A673 (cell line): Measurements from ENCODE around the gene MYH1. TPM values are rescaled to one million over a fixed set of nuclear protein-coding genes. Genes with fewer than 3 reads are reported as not detected.

Experiments
- BruUV-seq: library from RNA; stranded (reverse); fragments of 400-500 nt; replicated peaks from 2 replicates; lab custom pipeline; 2021; lab: Mats Ljungman, UMichigan
- CTCF ChIA-PET: fragments of 300-600 bp; sonication (Branson Sonifier 250); formaldehyde crosslinking; loops from one replicate; lab custom pipeline; 2022; ENCODE audit warnings: antibody characterized with exemption; lab: Charles Lee
- POLR2A ChIA-PET: fragments of 300-600 bp; sonication (Branson Sonifier 250); formaldehyde crosslinking; loops from one replicate; lab custom pipeline; 2022; ENCODE audit warnings: antibody characterized with exemption; ENCODE audit not compliant: low non-redundant PET; lab: Charles Lee
- DNase-seq: peaks from one replicate; pipeline ENCODE4 v3.0.0-alpha.2; 2015; ENCODE audit warnings: low spot score
- H3K27ac ChIP-seq: fragments of 200-600 bp; sonication (generic); 2 replicates; pipeline ENCODE4 v1.5.1; 2016; ENCODE audit warnings: mixed run types, low read depth, mild to moderate bottlenecking, mixed read lengths, antibody characterized with exemption, low read length; ENCODE audit not compliant: poor library complexity, severe bottlenecking
- H3K27me3 ChIP-seq: fragments of 200-600 bp; sonication (generic); replicated peaks from 2 replicates; pipeline ENCODE4 v1.6.1; 2017; ENCODE audit warnings: mixed run types, low read depth, mild to moderate bottlenecking, mixed read lengths, antibody characterized with exemption, low read length; ENCODE audit not compliant: insufficient read depth, poor library complexity
- H3K36me3 ChIP-seq: fragments of 200-600 bp; sonication (generic); 2 replicates; pipeline ENCODE4 v1.6.1; 2016; ENCODE audit warnings: mixed run types, mild to moderate bottlenecking, mixed read lengths, antibody characterized with exemption, low read length; ENCODE audit not compliant: insufficient read depth, poor library complexity, severe bottlenecking
- H3K4me1 ChIP-seq: fragments of 200-600 bp; sonication (generic); 2 replicates; pipeline ENCODE4 v1.6.1; 2017; ENCODE audit warnings: mixed run types, mild to moderate bottlenecking, mixed read lengths, antibody characterized with exemption, low read length; ENCODE audit not compliant: insufficient read depth, poor library complexity, severe bottlenecking
- H3K4me3 ChIP-seq: fragments of 200-600 bp; sonication (generic); 2 replicates; pipeline ENCODE4 v1.5.1; 2016; ENCODE audit warnings: low read depth, mixed run types, mild to moderate bottlenecking, mixed read lengths, low read length; ENCODE audit not compliant: poor library complexity, severe bottlenecking
- H3K9me3 ChIP-seq: fragments of 200-600 bp; sonication (generic); 2 replicates; pipeline ENCODE4 v1.6.1; 2016; ENCODE audit warnings: mixed run types, low read depth, mild to moderate bottlenecking, mixed read lengths, antibody characterized with exemption, low read length; ENCODE audit not compliant: poor library complexity, severe bottlenecking
- CTCF ChIP-seq: fragments of 300-800, 200-600 bp; sonication (generic); conservative IDR thresholded peaks from 2 replicates; pipeline ENCODE4 v1.5.1; 2017; ENCODE audit warnings: low read depth, mild to moderate bottlenecking, antibody characterized with exemption, low read length, moderate library complexity, mixed read lengths
- EZH2 ChIP-seq: fragments of 200-600 bp; sonication (generic); IDR thresholded peaks from 2 replicates; pipeline ENCODE4 v1.6.1; 2017; ENCODE audit warnings: borderline replicate concordance, low read depth, mild to moderate bottlenecking, mixed read lengths, antibody characterized with exemption, low read length; ENCODE audit not compliant: poor library complexity, severe bottlenecking
- intact Hi-C: fragments of 100-400 bp; cut with micrococcal nuclease; formaldehyde crosslinking; loops from one replicate; pipeline ENCODE4 v1.10.0; 2022; ENCODE audit not compliant: unreplicated experiment
- total RNA-seq: library from RNA; stranded (reverse); gene quantifications from 2 replicates; pipeline ENCODE4 v1.2.3, GENCODE V29; 2021

Gene MYH1
- total RNA-seq, 1 experiment from 2014 or later: 0.39 TPM

DNA sequence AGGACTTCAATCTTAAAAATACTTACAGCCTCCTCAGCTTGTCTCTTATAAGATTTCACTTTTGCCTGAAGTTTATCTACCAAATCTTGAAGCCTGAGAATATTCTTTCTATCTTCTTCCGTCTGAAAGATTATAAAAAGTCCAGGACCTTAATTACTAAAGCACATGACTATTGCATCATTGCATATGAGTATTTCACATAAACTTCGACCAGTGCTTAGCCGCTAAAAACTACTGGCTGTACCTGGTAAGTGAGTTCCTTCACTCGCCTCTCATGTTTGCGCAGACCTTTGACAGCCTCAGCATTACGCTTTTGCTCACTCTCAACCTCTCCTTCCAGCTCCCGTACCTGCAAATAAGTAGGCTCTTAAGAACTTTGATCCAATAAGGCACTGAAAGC is 4.7 kb upstream of the MYH1 start:
- ChIA-PET CTCF (no interaction called here), POLR2A (no interaction called here)
- TF ChIP-seq EZH2 (no peak), CTCF (no peak)
- DNase-seq: no peak
- H3K27me3 ChIP-seq: peaks cover 26% of the 10 kb centered on the region
- BruUV-seq: no TSS peak
- no peak overlapping the region for H3K27ac ChIP-seq
- no peaks in the 10 kb centered on the region for H3K4me1 ChIP-seq
- intact Hi-C loops: no loop called here
- no peak overlapping the region for H3K4me3 ChIP-seq
- H3K36me3 ChIP-seq: no peaks in the 10 kb centered on the region
- no peaks in the 10 kb centered on the region for H3K9me3 ChIP-seq

GRCh38 chr17:10521949-10522348 is 3.6 kb upstream of the MYH1 start:
- Histone ChIP-seq H3K36me3 (no peaks in the 10 kb centered on the region), H3K27me3 (peaks cover 33% of the 10 kb centered on the region), H3K4me1 (no peaks in the 10 kb centered on the region), H3K9me3 (no peaks in the 10 kb centered on the region), H3K4me3 (no peak overlapping the region), H3K27ac (no peak overlapping the region)
- DNase-seq: no peak
- CTCF ChIA-PET: no interaction called here
- POLR2A ChIA-PET: no interaction called here
- TF ChIP-seq EZH2 (no peak), CTCF (no peak)
- no TSS peak for BruUV-seq
- intact Hi-C loops: no loop called here

GRCh38 chr17:10516638-10517037 is 1.7 kb downstream of the MYH1 start:
- ChIA-PET POLR2A (no interaction called here), CTCF (no interaction called here)
- H3K4me3 ChIP-seq: no peak overlapping the region
- H3K9me3 ChIP-seq: no peaks in the 10 kb centered on the region
- TF ChIP-seq EZH2 (no peak), CTCF (no peak)
- no peaks in the 10 kb centered on the region for H3K4me1 ChIP-seq
- H3K27ac ChIP-seq: no peak overlapping the region
- intact Hi-C loops: no loop called here
- no TSS peak for BruUV-seq
- DNase-seq: no peak
- no peaks in the 10 kb centered on the region for H3K36me3 ChIP-seq
- peaks cover 26% of the 10 kb centered on the region for H3K27me3 ChIP-seq
